Chondrocyte (in vitro differentiated cells): ENCODE data around the gene ZNF683. TPM values are rescaled to one million over a fixed set of nuclear protein-coding genes. Genes with fewer than 3 reads are reported as not detected.

Experiments used
- DNase-seq: peaks from one replicate; pipeline ENCODE4 v3.0.0; 2021; ENCODE audit warnings: mixed read lengths, low spot score
- H3K27ac Mint-ChIP-seq: one replicate; pipeline ENCODE4 v1.8.0; 2021; ENCODE audit warnings: mild to moderate bottlenecking, moderate library complexity, mixed read lengths; ENCODE audit not compliant: unreplicated experiment
- H3K27me3 Mint-ChIP-seq: 2 replicates; pipeline ENCODE4 v1.8.0; 2021; ENCODE audit warnings: low read depth, mixed read lengths
- H3K36me3 Mint-ChIP-seq: 2 replicates; pipeline ENCODE4 v1.8.0; 2021; ENCODE audit warnings: low read depth, mixed read lengths
- H3K4me1 Mint-ChIP-seq: 2 replicates; pipeline ENCODE4 v1.8.0; 2021; ENCODE audit warnings: low read depth, mild to moderate bottlenecking, mixed read lengths
- H3K4me3 Mint-ChIP-seq: one replicate; pipeline ENCODE4 v1.8.0; 2021; ENCODE audit warnings: mild to moderate bottlenecking, moderate library complexity, mixed read lengths; ENCODE audit not compliant: unreplicated experiment
- H3K9me3 Mint-ChIP-seq: 2 replicates; pipeline ENCODE4 v1.8.0; 2021; ENCODE audit warnings: low read depth, mixed read lengths
- total RNA-seq: library from RNA; stranded (reverse); gene quantifications from 3 replicates; pipeline ENCODE4 v1.2.1, GENCODE V29; 2021
- TF ChIP-seq, protein P1 (sequence below): fragments of 200-600 bp; sonication (generic); IDR thresholded peaks from 2 replicates; pipeline ENCODE4 v1.5.0; 2021; ENCODE audit warnings: antibody characterized with exemption, mild to moderate bottlenecking, moderate library complexity

The ZNF683 gene
- total RNA-seq, 1 donor from 2014 or later, result not detected

DNA sequence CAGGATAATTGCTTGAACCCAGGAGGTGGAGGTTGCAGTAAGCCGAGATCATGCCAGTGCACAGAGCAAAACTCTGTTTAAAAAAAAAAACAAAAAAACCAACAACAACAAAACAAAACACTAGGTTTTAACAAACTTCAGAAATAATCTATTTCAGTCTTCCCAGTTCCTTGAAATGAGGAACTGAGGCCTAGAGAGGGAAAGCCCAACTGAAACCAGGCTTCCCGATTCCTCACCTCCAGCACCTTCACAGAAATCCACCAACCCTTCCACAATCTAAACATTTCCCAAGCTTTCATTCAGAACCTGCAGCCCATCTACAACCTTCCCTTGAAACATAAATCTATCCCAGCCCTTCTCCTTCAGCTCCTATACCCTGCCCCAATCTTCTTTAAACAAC, 55.4 kb downstream of the ZNF683 start:
- TF ChIP-seq, protein P1, sequence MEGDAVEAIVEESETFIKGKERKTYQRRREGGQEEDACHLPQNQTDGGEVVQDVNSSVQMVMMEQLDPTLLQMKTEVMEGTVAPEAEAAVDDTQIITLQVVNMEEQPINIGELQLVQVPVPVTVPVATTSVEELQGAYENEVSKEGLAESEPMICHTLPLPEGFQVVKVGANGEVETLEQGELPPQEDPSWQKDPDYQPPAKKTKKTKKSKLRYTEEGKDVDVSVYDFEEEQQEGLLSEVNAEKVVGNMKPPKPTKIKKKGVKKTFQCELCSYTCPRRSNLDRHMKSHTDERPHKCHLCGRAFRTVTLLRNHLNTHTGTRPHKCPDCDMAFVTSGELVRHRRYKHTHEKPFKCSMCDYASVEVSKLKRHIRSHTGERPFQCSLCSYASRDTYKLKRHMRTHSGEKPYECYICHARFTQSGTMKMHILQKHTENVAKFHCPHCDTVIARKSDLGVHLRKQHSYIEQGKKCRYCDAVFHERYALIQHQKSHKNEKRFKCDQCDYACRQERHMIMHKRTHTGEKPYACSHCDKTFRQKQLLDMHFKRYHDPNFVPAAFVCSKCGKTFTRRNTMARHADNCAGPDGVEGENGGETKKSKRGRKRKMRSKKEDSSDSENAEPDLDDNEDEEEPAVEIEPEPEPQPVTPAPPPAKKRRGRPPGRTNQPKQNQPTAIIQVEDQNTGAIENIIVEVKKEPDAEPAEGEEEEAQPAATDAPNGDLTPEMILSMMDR, result no peak
- H3K4me3 Mint-ChIP-seq, result no peak overlapping the region
- no peak overlapping the region for H3K27ac Mint-ChIP-seq

DNA sequence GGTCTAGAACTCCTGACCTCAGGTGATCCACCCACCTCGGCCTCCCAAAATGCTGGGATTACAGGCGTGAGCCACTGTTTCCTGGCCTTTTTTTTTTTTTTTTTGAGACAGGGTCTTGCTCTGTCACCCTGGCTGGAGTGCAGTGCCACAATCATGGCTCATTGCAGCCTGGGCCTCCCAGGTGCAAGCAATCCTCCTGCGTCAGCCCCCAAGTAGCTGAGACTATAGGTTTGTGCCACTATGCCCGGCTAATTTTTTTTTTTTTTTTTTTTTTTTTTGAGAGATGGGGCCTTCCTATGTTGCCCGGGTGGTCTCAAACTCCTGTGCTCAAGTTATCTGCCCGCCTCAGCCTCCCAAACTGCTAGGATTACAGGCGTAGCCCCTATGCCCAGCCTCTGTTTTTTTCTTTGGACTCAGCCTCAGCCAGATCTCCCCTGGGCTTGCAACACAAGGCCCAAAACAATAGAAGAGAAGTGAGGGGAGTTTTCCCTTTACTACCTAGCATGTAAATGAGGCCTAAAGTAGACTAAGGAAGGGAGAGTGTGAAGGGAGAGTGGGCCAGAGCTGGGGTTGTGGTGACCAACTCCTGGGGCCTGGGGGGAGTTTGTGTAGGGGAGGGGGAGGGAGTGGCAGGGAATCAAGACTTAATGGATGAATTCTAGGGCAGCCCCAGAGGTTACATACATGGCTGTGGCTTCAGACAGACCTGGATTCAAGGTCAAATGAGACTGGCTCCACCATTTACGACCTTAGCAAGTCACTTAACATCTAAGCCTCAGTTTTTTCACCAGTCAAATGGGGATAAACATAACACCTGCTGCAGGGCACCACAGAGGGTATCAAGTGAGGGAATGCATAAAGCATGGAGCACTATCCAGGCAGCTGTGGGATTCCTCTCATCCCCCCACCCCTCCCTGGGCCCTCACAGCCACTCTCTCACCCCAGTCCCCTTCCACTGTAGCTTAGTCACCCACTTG, 56.4 kb downstream of the ZNF683 start:
- no peak for DNase-seq
- H3K27ac Mint-ChIP-seq, result no peak overlapping the region

More for the DNA sequence above, 55.4 kb downstream of the ZNF683 start:
- no peaks in the 10 kb centered on the region for H3K9me3 Mint-ChIP-seq
- peaks cover 7% of the 10 kb centered on the region for H3K27me3 Mint-ChIP-seq
- no peak for DNase-seq
- H3K36me3 Mint-ChIP-seq, result no peaks in the 10 kb centered on the region
- peaks cover 5% of the 10 kb centered on the region for H3K4me1 Mint-ChIP-seq

DNA sequence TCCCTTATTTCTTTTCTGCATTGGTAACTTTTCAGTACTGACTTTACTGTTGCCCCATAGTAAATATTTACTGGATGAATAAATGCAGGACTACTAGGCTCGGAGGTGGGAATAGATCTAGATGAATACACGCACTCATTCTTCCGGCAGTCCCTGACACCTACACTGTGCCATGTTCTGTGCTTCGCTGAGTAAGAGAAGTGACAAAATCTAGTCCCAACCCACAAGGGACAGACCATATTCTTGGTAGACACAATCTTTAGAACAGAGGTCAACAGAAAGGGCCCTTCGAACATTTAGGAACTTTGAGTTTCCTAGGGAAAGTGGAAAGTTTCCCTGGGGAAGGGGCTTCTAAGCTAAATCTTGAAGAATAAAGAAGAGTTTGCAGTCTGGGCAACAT, 58.0 kb downstream of the ZNF683 start:
- TF ChIP-seq, protein P1, result no peak
- peaks cover 12% of the 10 kb centered on the region for H3K27me3 Mint-ChIP-seq
- no peaks in the 10 kb centered on the region for H3K4me1 Mint-ChIP-seq
- no peak for DNase-seq
- no peaks in the 10 kb centered on the region for H3K36me3 Mint-ChIP-seq
- no peak overlapping the region for H3K27ac Mint-ChIP-seq
- H3K9me3 Mint-ChIP-seq, result no peaks in the 10 kb centered on the region
- H3K4me3 Mint-ChIP-seq, result no peak overlapping the region

More for the DNA sequence above, 56.4 kb downstream of the ZNF683 start:
- Mint-ChIP-seq H3K36me3 (no peaks in the 10 kb centered on the region), H3K4me3 (no peak overlapping the region), H3K27me3 (peaks cover 12% of the 10 kb centered on the region), H3K4me1 (peaks cover 2% of the 10 kb centered on the region), H3K9me3 (no peaks in the 10 kb centered on the region)
- TF ChIP-seq, protein P1, result no peak

Other genes with a start within 250 kb of the ZNF683 start
- gene FAM110D, start 213.7 kb downstream of the ZNF683 start, total RNA-seq, result 0.22 to 0.27 TPM (median 0.23 TPM) in 3 replicates
- gene C1orf232, start 203.8 kb downstream of the ZNF683 start, total RNA-seq, result not detected in 3 replicates
- 19.6 to 27.0 TPM (median 22.4 TPM) in 3 replicates for gene ZNF593, start 202.8 kb downstream of the ZNF683 start, total RNA-seq
- not detected in 3 replicates for gene ZNF593OS, start 200.9 kb downstream of the ZNF683 start, total RNA-seq
- gene CNKSR1, start 195.3 kb downstream of the ZNF683 start, total RNA-seq, result 0.18 to 0.80 TPM (median 0.58 TPM) in 3 replicates
- not detected in 3 replicates for gene CATSPER4, start 182.1 kb downstream of the ZNF683 start, total RNA-seq
- gene CEP85, start 138.6 kb downstream of the ZNF683 start, total RNA-seq, result 13.1 to 18.2 TPM (median 13.7 TPM) in 3 replicates
- 156 to 175 TPM (median 162 TPM) in 3 replicates for gene SH3BGRL3, start 92.7 kb downstream of the ZNF683 start, total RNA-seq
- gene UBXN11, start 66.1 kb downstream of the ZNF683 start, total RNA-seq, result 8.7 to 20.4 TPM (median 8.7 TPM) in 3 replicates
- not detected in 3 replicates for gene CD52, start 54.8 kb downstream of the ZNF683 start, total RNA-seq
- gene CRYBG2, start 18.6 kb downstream of the ZNF683 start, total RNA-seq, result not detected in 3 replicates
- not detected in 3 replicates for gene LIN28A, start 38.1 kb upstream of the ZNF683 start, total RNA-seq
- gene DHDDS, start 59.6 kb upstream of the ZNF683 start, total RNA-seq, result 67.1 to 89.2 TPM (median 78.3 TPM) in 3 replicates
- gene HMGN2, start 99.7 kb upstream of the ZNF683 start, total RNA-seq, result 241 to 314 TPM (median 245 TPM) in 3 replicates
- 3.6 to 6.3 TPM (median 4.4 TPM) in 3 replicates for gene RPS6KA1, start 157.0 kb upstream of the ZNF683 start, total RNA-seq